B cell (primary cell): ENCODE results near the gene NOL4L. TPM values are rescaled to one million over a fixed set of nuclear protein-coding genes. Genes with fewer than 3 reads are reported as not detected.

ENCODE experiments used
- ATAC-seq: fragments of 200-7000 bp; cut with Tn5 transposase; one replicate; pipeline ENCODE4 v1.10.0; 2021; ENCODE audit warnings: low read depth, mild to moderate bottlenecking, moderate number of reproducible peaks, moderate library complexity
- CTCF ChIA-PET: fragments of 350-600 bp; sonication (Branson Sonifier 250); formaldehyde crosslinking; loops from one replicate; lab custom pipeline; 2021; ENCODE audit warnings: antibody characterized with exemption, inconsistent platforms; lab: Charles Lee
- POLR2A ChIA-PET: fragments of 350-600 bp; sonication (Branson Sonifier 250); formaldehyde crosslinking; loops from one replicate; lab custom pipeline; 2021; ENCODE audit warnings: antibody characterized with exemption; lab: Charles Lee
- DNase-seq: peaks from one replicate; pipeline ENCODE4 v3.0.0; 2013
- H2AFZ ChIP-seq: 2 replicates; pipeline ENCODE4 v1.6.1; 2012; ENCODE audit warnings: mild to moderate bottlenecking, low read depth, low read length; ENCODE audit not compliant: insufficient read depth, poor library complexity, severe bottlenecking
- H3K27ac ChIP-seq, 2 donors: 1 replicate in 1 of 2; 2 replicates in 1 of 2; pipeline ENCODE4 v1.5.1; 2012 to 2013; ENCODE audit warnings: low read length in 2 of 2, mild to moderate bottlenecking in 2 of 2, moderate library complexity in 1 of 2
- H3K27me3 ChIP-seq, 4 experiments: fragments of 200-600 bp in 1 of 4; sonication (generic) in 1 of 4; replicated peaks in 1 of 4; 1 replicate in 2 of 4; 2 replicates in 2 of 4; pipeline versions ENCODE4 v1.6.1 to v1.7.0; 2013 to 2016; ENCODE audit warnings: low read length in 3 of 4, mild to moderate bottlenecking in 2 of 4, mixed read lengths in 1 of 4, moderate library complexity in 1 of 4; ENCODE audit not compliant: insufficient read depth in 4 of 4, control insufficient read depth in 3 of 4; ENCODE audit errors: control extremely low read depth in 1 of 4
- H3K36me3 ChIP-seq, 2 experiments: replicated peaks in 1 of 2; 1 replicate in 1 of 2; 2 replicates in 1 of 2; pipeline versions ENCODE4 v1.6.1 to v1.7.1; 2013; ENCODE audit warnings: low read length in 1 of 2; ENCODE audit not compliant: insufficient read depth in 2 of 2, control insufficient read depth in 1 of 2; ENCODE audit errors: control extremely low read depth in 1 of 2, extremely low read depth in 1 of 2
- H3K4me1 ChIP-seq, 2 donors: fragments of 200-600 bp in 1 of 2; sonication (generic) in 1 of 2; 1 replicate in 1 of 2; 2 replicates in 1 of 2; pipeline versions ENCODE4 v1.5.1 to v1.6.1; 2013 to 2017; ENCODE audit warnings: low read length in 2 of 2; ENCODE audit not compliant: control insufficient read depth in 2 of 2, insufficient read depth in 2 of 2
- H3K4me2 ChIP-seq: replicated peaks from 2 replicates; pipeline ENCODE3; 2012; ENCODE audit warnings: mild to moderate bottlenecking, low read depth, low read length; ENCODE audit not compliant: poor library complexity, severe bottlenecking
- H3K4me3 ChIP-seq, 5 experiments: fragments of 200-600 bp in 1 of 5; sonication (generic) in 1 of 5; 1 replicate in 3 of 5; 2 replicates in 2 of 5; pipeline versions ENCODE4 v1.5.1 to v1.7.0; 2011 to 2016; ENCODE audit warnings: low read length in 4 of 5, mild to moderate bottlenecking in 4 of 5, low read depth in 2 of 5, control low read depth in 1 of 5, moderate library complexity in 1 of 5; ENCODE audit not compliant: insufficient read depth in 1 of 5; ENCODE audit errors: control extremely low read depth in 1 of 5, extremely low read depth in 1 of 5
- H3K79me2 ChIP-seq: fragments of 200-600 bp; sonication (generic); one replicate; pipeline ENCODE4 v1.6.0; 2016; ENCODE audit warnings: low read length; ENCODE audit not compliant: control insufficient read depth, insufficient read depth
- H3K9ac ChIP-seq: fragments of 200-600 bp; sonication (generic); 2 replicates; pipeline ENCODE4 v1.6.1; 2017; ENCODE audit warnings: mild to moderate bottlenecking, low read length, moderate library complexity
- H3K9me3 ChIP-seq, 3 donors: one replicate each; pipeline versions ENCODE4 v1.6.1 to v1.7.1; 2013; ENCODE audit warnings: low read length in 2 of 3; ENCODE audit not compliant: control insufficient read depth in 2 of 3, insufficient read depth in 1 of 3; ENCODE audit errors: control extremely low read depth in 1 of 3
- H4K20me1 ChIP-seq: 2 replicates; pipeline ENCODE4 v1.6.0; 2012; ENCODE audit warnings: mild to moderate bottlenecking, low read length; ENCODE audit not compliant: insufficient read depth, control insufficient read depth, poor library complexity, severe bottlenecking
- H3K27ac Mint-ChIP-seq: one replicate; pipeline ENCODE4 v1.8.0; 2021; ENCODE audit warnings: mixed read lengths
- H3K27me3 Mint-ChIP-seq: one replicate; pipeline ENCODE4 v1.8.0; 2021; ENCODE audit warnings: mixed read lengths
- H3K4me1 Mint-ChIP-seq: one replicate; pipeline ENCODE4 v1.8.0; 2021; ENCODE audit warnings: mixed read lengths
- H3K4me3 Mint-ChIP-seq: one replicate; pipeline ENCODE4 v1.8.0; 2021; ENCODE audit warnings: mixed read lengths
- H3K9me3 Mint-ChIP-seq: one replicate; pipeline ENCODE4 v1.8.0; 2022; ENCODE audit warnings: mixed read lengths; ENCODE audit not compliant: insufficient read depth
- EZH2 ChIP-seq: IDR thresholded peaks from 2 replicates; pipeline ENCODE4 v1.6.1; 2012; ENCODE audit warnings: borderline replicate concordance, low read depth, mild to moderate bottlenecking, moderate library complexity, low read length; ENCODE audit not compliant: insufficient read depth, poor library complexity, severe bottlenecking
- WGBS: methylation state at CpG from one replicate; pipeline ENCODE4 v1.1.5; 2013; ENCODE audit warnings: missing lambda C conversion rate; ENCODE audit not compliant: insufficient coverage; 5-methylcytosine and 5-hydroxymethylcytosine counted together
- intact Hi-C: fragments of 100-400 bp; cut with micrococcal nuclease; formaldehyde crosslinking; loops from one replicate; pipeline ENCODE4 v1.10.0; 2022
- polyA plus RNA-seq: library from polyadenylated mRNA; depleted of rRNA; stranded (reverse); fragments of >200 nt; gene quantifications from 2 replicates; pipeline ENCODE4 v1.2.3, GENCODE V29; 2012
- total RNA-seq, 2 donors: library from RNA; stranded (reverse); fragments of 120-200 nt in 1 of 2; gene quantifications; 1 replicate in 1 of 2; 2 replicates in 1 of 2; pipeline versions ENCODE4 v1.2.3 to v1.2.4, GENCODE V29; 2013 to 2022
- TF ChIP-seq, protein P1 (sequence below): fragments of 200-600 bp; IDR thresholded peaks from one replicate; pipeline ENCODE4 v1.8.0; 2022; ENCODE audit warnings: antibody characterized with exemption, mild to moderate bottlenecking

Gene NOL4L
- total and polyA plus RNA-seq, 2 donors (not counting 1 experiment from before 2014, with no cell fraction given) = 6.5 to 7.9 TPM

- no peak overlapping the region for H3K27ac ChIP-seq
- Mint-ChIP-seq H3K27ac (no peak overlapping the region), H3K9me3 (no peaks in the 10 kb centered on the region), H3K4me1 (peaks cover 28% of the 10 kb centered on the region), H3K27me3 (no peaks in the 10 kb centered on the region), H3K4me3 (no peak overlapping the region)
- ATAC-seq (no peak), DNase-seq (no peak)
- POLR2A ChIA-PET = no interaction called here
- H4K20me1 ChIP-seq = peaks cover 6% of the 10 kb centered on the region
- TF ChIP-seq EZH2 = no peak
- TF ChIP-seq, protein P1, sequence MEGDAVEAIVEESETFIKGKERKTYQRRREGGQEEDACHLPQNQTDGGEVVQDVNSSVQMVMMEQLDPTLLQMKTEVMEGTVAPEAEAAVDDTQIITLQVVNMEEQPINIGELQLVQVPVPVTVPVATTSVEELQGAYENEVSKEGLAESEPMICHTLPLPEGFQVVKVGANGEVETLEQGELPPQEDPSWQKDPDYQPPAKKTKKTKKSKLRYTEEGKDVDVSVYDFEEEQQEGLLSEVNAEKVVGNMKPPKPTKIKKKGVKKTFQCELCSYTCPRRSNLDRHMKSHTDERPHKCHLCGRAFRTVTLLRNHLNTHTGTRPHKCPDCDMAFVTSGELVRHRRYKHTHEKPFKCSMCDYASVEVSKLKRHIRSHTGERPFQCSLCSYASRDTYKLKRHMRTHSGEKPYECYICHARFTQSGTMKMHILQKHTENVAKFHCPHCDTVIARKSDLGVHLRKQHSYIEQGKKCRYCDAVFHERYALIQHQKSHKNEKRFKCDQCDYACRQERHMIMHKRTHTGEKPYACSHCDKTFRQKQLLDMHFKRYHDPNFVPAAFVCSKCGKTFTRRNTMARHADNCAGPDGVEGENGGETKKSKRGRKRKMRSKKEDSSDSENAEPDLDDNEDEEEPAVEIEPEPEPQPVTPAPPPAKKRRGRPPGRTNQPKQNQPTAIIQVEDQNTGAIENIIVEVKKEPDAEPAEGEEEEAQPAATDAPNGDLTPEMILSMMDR = no peak
- H3K79me2 ChIP-seq = peaks cover 4% of the 10 kb centered on the region
- no peak overlapping the region for H3K4me2 ChIP-seq
- peaks cover 19 to 21% of the 10 kb centered on the region in 2 donors for H3K4me1 ChIP-seq
- no peak overlapping the region for H3K4me3 ChIP-seq
- intact Hi-C loops = no loop called here
- H3K9ac ChIP-seq = no peak overlapping the region
- H3K9me3 ChIP-seq = no peaks in the 10 kb centered on the region
- WGBS = 92% methylated on average over 11 of the region's 11 CpGs
- no peaks in the 10 kb centered on the region for H3K27me3 ChIP-seq
- CTCF ChIA-PET = interaction anchor here (0.7 to 15.3 kb wide), 5 partner anchors 12 to 259 kb away, joined by 3 to 313 read pairs (median 23); partner anchors contain the start of gene C20orf203
- peaks cover 0 to 3% of the 10 kb centered on the region in 2 experiments for H3K36me3 ChIP-seq
- no peak overlapping the region for H2AFZ ChIP-seq
These were observed 65.8 kb downstream of the NOL4L start for GRCh38 chr20:32519381-32519730.

DNA sequence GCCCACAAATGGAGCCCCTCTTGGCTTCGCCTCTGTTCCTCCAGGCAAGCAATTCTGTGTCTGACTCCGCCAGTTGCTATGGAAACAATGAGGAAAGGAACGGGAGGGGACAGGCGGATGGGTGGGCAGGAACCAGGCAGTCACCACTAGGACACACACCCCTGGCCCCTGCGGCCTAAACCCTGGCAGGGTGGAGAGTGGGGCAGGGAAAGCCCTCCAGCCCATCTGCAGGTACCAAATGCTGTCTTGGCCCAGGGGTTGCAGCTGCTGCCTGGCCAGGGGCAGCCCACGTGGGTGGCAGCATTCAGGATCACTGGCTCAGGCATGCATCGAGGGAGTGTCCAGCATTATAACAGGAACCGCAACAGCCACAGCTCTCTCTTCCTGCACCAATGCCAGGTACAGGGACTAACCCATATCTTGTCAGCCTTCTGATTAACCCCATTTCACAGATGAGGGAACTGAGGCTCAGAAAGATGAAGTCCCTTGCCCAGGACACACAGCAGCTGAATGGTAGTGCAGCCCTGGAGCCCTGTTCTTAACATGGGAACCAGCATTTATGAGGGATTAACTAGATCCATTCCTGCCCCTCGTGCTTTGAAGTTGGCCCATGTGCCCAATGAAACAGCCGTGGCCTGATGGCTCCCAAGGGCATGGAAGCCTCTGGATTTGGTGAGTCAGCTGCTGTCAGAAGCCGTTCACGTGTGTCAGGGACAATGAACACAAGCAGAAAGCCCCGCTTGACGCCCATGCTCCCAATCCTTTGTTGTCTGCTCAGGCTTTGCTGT lies 66.3 kb downstream of the NOL4L start:
- H3K4me3 ChIP-seq = no peak overlapping the region
- Mint-ChIP-seq H3K4me1 (peaks cover 23% of the 10 kb centered on the region), H3K27me3 (no peaks in the 10 kb centered on the region), H3K4me3 (no peak overlapping the region), H3K9me3 (no peaks in the 10 kb centered on the region), H3K27ac (no peak overlapping the region)
- no peak overlapping the region for H2AFZ ChIP-seq
- H3K36me3 ChIP-seq = peaks cover 0 to 3% of the 10 kb centered on the region in 2 experiments
- H3K9ac ChIP-seq = no peak overlapping the region
- CTCF ChIA-PET = interaction anchor here (15.3 kb wide), 1 partner anchor 133 kb away, joined by 313 read pairs; no protein-coding TSS in a partner anchor
- no peak for DNase-seq
- no peaks in the 10 kb centered on the region for H3K27me3 ChIP-seq
- WGBS = 88% methylated on average over 12 of the region's 14 CpGs
- H3K4me1 ChIP-seq = peaks cover 19 to 21% of the 10 kb centered on the region in 2 donors
- no peaks in the 10 kb centered on the region for H3K9me3 ChIP-seq
- POLR2A ChIA-PET = no interaction called here
- no peak overlapping the region for H3K27ac ChIP-seq
- no peak for ATAC-seq
- peaks cover 4% of the 10 kb centered on the region for H3K79me2 ChIP-seq
- H3K4me2 ChIP-seq = no peak overlapping the region
- TF ChIP-seq, protein P1 = no peak
- no peak for TF ChIP-seq EZH2
- intact Hi-C loops = no loop called here
- H4K20me1 ChIP-seq = peaks cover 6% of the 10 kb centered on the region
